Measurements from ENCODE around the gene ZNF565. TPM values are rescaled to one million over a fixed set of nuclear protein-coding genes. Genes with fewer than 3 reads are reported as not detected.

The ZNF565 gene
- total and polyA plus RNA-seq, 2 of the 13 experiments (the other 11 are each of a cell fraction or from before 2014, with no cell fraction given): 1.8 to 5.2 TPM

DNA sequence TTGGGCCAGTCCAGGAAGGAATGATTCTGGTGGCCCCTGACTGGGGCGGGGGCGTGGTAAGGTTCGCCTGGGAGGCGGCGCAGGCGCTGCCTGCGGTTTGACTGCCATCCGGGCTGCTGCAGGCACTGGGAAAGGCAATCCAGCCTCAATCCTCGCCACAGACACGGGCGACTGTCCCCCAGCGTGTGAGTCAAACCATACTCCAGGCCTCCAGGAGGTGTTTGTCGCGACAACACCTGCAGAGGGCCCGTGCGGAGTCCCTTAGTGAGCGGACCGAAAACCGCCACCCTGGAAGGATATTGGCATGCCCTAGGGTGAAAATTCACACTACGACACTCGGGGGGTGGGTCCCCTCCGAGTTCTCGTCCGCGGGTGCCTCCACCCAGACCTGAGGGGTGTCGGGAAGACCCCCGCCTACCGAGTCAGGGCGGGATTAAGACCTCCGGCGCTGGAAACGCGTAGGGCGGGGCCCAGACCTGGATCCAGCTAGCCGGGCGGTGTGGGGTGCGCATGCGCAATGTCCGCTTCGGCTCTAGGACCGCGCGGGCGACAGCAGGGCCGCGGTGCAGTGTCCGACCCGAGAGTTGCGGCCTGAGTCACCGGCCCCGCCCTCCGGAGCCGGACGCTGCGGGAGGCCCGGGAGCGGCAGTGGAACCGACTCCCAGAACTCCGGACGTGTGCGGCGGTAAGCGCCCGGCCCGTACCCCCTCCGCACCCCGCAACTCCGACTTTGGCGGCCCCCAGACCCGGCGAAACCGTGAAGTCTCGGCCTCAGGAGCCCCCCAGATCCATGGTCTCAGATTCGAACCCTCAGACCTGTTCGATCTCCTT lies 74.8 kb downstream of the ZNF565 start, which contains the start of gene CAPNS1 (continued):
- TF ChIP-seq CCDC6 (CRISPR knock-in tag; IDR thresholded peaks at IDR 0.05) (peak; percentile 68; the same call in 1 of the 2 replicates), SNRNP70 (IDR thresholded peaks at IDR 0.05; ENCODE audit: low read depth, low read length) (no peak), ERF (CRISPR knock-in tag; IDR thresholded peaks at IDR 0.05) (peak; percentile 93), HMG20A (CRISPR knock-in tag; IDR thresholded peaks at IDR 0.05; ENCODE audit: borderline replicate concordance) (no peak; the same call in 1 of the 2 replicates), ATF7 (IDR thresholded peaks at IDR 0.05) (no peak), ATF7 (CRISPR knock-in tag; IDR thresholded peaks at IDR 0.05) (no peak), ZFP36L1 (CRISPR knock-in tag; IDR thresholded peaks at IDR 0.05) (no peak; the same call in 1 of the 2 replicates), MYC (CRISPR knock-in tag; IDR thresholded peaks at IDR 0.05; ENCODE audit: borderline replicate concordance) (peak; percentile 70), FOXP1 (IDR thresholded peaks at IDR 0.05) (no peak), FOXP1 (CRISPR knock-in tag; IDR thresholded peaks at IDR 0.05) (no peak; the same call in 1 of the 2 replicates), ASH2L (IDR thresholded peaks at IDR 0.05; ENCODE audit: insufficient read length, low read depth, low read length) (peak; percentile 62), JUN (CRISPR knock-in tag; IDR thresholded peaks at IDR 0.05) (no peak), GABPB1 (CRISPR knock-in tag; IDR thresholded peaks at IDR 0.05) (peak; percentile 89), ZNF773 (CRISPR knock-in tag; IDR thresholded peaks at IDR 0.05; ENCODE audit: borderline replicate concordance) (peak; percentile 55; the same call in 1 of the 2 replicates), DDIT3 (CRISPR knock-in tag; IDR thresholded peaks at IDR 0.05) (no peak), JUNB (CRISPR knock-in tag; IDR thresholded peaks at IDR 0.05; ENCODE audit: borderline replicate concordance) (no peak), ZNF607 (CRISPR knock-in tag; IDR thresholded peaks at IDR 0.05; ENCODE audit: borderline replicate concordance) (peak; percentile 90), MTA3 (CRISPR knock-in tag; IDR thresholded peaks at IDR 0.05) (no peak), REPIN1 (CRISPR knock-in tag; IDR thresholded peaks at IDR 0.05; ENCODE audit: borderline replicate concordance, low read depth) (peak; percentile 45; the same call in 1 of the 2 replicates), ZNF720 (CRISPR knock-in tag; IDR thresholded peaks at IDR 0.05) (no peak), CCAR2 (optimal IDR thresholded peaks at IDR 0.05; ENCODE audit: low read depth, low read length) (no peak), ZNF337 (CRISPR knock-in tag; IDR thresholded peaks at IDR 0.05; ENCODE audit: borderline replicate concordance, low read depth) (no peak)
- TF ChIP-seq, protein P1, sequence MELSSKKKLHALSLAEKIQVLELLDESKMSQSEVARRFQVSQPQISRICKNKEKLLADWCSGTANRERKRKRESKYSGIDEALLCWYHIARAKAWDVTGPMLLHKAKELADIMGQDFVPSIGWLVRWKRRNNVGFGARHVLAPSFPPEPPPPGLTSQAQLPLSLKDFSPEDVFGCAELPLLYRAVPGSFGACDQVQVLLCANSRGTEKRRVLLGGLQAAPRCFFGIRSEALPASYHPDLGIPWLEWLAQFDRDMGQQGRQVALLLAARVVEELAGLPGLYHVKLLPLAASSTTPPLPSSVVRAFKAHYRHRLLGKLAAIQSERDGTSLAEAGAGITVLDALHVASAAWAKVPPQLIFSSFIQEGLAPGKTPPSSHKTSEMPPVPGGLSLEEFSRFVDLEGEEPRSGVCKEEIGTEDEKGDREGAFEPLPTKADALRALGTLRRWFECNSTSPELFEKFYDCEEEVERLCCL (CRISPR knock-in tag; IDR thresholded peaks at IDR 0.05; ENCODE audit: borderline replicate concordance): no peak
- TF ChIP-seq, protein P2, sequence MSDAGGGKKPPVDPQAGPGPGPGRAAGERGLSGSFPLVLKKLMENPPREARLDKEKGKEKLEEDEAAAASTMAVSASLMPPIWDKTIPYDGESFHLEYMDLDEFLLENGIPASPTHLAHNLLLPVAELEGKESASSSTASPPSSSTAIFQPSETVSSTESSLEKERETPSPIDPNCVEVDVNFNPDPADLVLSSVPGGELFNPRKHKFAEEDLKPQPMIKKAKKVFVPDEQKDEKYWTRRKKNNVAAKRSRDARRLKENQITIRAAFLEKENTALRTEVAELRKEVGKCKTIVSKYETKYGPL (CRISPR knock-in tag; IDR thresholded peaks at IDR 0.05): peak; percentile 55
- TF ChIP-seq, protein P3, sequence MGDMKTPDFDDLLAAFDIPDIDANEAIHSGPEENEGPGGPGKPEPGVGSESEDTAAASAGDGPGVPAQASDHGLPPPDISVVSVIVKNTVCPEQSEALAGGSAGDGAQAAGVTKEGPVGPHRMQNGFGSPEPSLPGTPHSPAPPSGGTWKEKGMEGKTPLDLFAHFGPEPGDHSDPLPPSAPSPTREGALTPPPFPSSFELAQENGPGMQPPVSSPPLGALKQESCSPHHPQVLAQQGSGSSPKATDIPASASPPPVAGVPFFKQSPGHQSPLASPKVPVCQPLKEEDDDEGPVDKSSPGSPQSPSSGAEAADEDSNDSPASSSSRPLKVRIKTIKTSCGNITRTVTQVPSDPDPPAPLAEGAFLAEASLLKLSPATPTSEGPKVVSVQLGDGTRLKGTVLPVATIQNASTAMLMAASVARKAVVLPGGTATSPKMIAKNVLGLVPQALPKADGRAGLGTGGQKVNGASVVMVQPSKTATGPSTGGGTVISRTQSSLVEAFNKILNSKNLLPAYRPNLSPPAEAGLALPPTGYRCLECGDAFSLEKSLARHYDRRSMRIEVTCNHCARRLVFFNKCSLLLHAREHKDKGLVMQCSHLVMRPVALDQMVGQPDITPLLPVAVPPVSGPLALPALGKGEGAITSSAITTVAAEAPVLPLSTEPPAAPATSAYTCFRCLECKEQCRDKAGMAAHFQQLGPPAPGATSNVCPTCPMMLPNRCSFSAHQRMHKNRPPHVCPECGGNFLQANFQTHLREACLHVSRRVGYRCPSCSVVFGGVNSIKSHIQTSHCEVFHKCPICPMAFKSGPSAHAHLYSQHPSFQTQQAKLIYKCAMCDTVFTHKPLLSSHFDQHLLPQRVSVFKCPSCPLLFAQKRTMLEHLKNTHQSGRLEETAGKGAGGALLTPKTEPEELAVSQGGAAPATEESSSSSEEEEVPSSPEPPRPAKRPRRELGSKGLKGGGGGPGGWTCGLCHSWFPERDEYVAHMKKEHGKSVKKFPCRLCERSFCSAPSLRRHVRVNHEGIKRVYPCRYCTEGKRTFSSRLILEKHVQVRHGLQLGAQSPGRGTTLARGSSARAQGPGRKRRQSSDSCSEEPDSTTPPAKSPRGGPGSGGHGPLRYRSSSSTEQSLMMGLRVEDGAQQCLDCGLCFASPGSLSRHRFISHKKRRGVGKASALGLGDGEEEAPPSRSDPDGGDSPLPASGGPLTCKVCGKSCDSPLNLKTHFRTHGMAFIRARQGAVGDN (CRISPR knock-in tag; IDR thresholded peaks at IDR 0.05): peak; percentile 84

Data from HepG2 (cell line).